Gastrocnemius medialis (tissue), 4 donors: ENCODE measurements around the gene PHF12. TPM values are rescaled to one million over a fixed set of nuclear protein-coding genes. Genes with fewer than 3 reads are reported as not detected.
"Not testable (repeated sequence)": the region's sequence is repeated elsewhere in the genome, so short reads cannot be mapped to it uniquely, and the experiment has no call there.

Experiments
- ATAC-seq, 2 donors: fragments of 150-250 bp; one replicate each; pipeline ENCODE4 v1.9.1; 2016
- DNase-seq, 2 donors: peaks; one replicate each; pipeline ENCODE4 v3.0.0-alpha.2; 2019
- H3K27ac ChIP-seq, 4 donors: fragments of 200-600 bp; sonication (generic); 1 replicate in 1 of 4; 2 replicates in 3 of 4; pipeline ENCODE4 v1.5.1; 2016 to 2018; ENCODE audit warnings: mild to moderate bottlenecking in 2 of 4, moderate library complexity in 1 of 4
- H3K27me3 ChIP-seq, 3 donors: fragments of 200-600 bp; sonication (generic) in 2 of 3; 1 replicate in 1 of 3; 2 replicates in 2 of 3; pipeline versions ENCODE4 v1.5.1 to v1.6.0; 2016 to 2019; ENCODE audit warnings: mild to moderate bottlenecking in 1 of 3, moderate library complexity in 1 of 3
- H3K36me3 ChIP-seq, 2 donors: fragments of 200-600 bp; sonication (generic) in 1 of 2; one replicate each; pipeline ENCODE4 v1.5.1; 2017 to 2018
- H3K4me1 ChIP-seq, 2 donors: fragments of 200-600 bp; sonication (generic) in 1 of 2; one replicate each; pipeline ENCODE4 v1.5.1; 2016 to 2017; ENCODE audit warnings: mild to moderate bottlenecking in 2 of 2
- H3K4me3 ChIP-seq, 4 donors: fragments of 200-600 bp; sonication (generic) in 3 of 4; 1 replicate in 1 of 4; 2 replicates in 3 of 4; pipeline ENCODE4 v1.5.1; 2016 to 2019; ENCODE audit warnings: mild to moderate bottlenecking in 2 of 4
- H3K9me3 ChIP-seq, 3 donors: fragments of 200-600 bp; sonication (generic) in 2 of 3; 1 replicate in 1 of 3; 2 replicates in 2 of 3; pipeline ENCODE4 v1.5.1; 2016 to 2019
- CTCF ChIP-seq, 5 experiments: fragments of 450-650 bp in 3 of 5; fragments of 200-600 bp in 2 of 5; sonication (generic) in 2 of 5; IDR thresholded peaks in 4 of 5; conservative IDR thresholded peaks in 1 of 5; 1 replicate in 4 of 5; 2 replicates in 1 of 5; pipeline ENCODE4 v1.5.1; 2016 to 2019; ENCODE audit warnings: antibody characterized with exemption in 5 of 5, mild to moderate bottlenecking in 3 of 5, moderate library complexity in 3 of 5
- POLR2A ChIP-seq, 2 donors: fragments of 450-650 bp; IDR thresholded peaks; one replicate each; pipeline ENCODE4 v1.6.1; 2017; ENCODE audit warnings: antibody characterized with exemption in 2 of 2, mild to moderate bottlenecking in 2 of 2, moderate library complexity in 2 of 2
- in situ Hi-C, 4 donors: fragments of 200-750 bp; cut with MboI; loops; one replicate each; pipeline versions ENCODE4 v1.15.0 to v1.8.0; 2017; ENCODE audit warnings: low sequenced_read_pairs in 4 of 4
- intact Hi-C: fragments of 100-400 bp; cut with DNase I; formaldehyde crosslinking; loops from one replicate; pipeline ENCODE4 v1.15.1; 2023; ENCODE audit warnings: low total_unique reads
- total RNA-seq, 4 donors: library from RNA; depleted of rRNA; stranded (reverse); fragments of >200 nt; gene quantifications; one replicate each; pipeline versions ENCODE4 v1.1.0 to v1.2.3, GENCODE V29; 2016

The PHF12 gene
- total RNA-seq, 4 donors from 2014 or later: 22.1 to 37.3 (median 24.2) TPM

- Histone ChIP-seq H3K4me1 (peaks cover 6 to 30% of the 10 kb centered on the region in 2 donors), H3K9me3 (no peaks in the 10 kb centered on the region)
- in situ Hi-C loops: no loop called here
Measured at GRCh38 chr17:28904800-28905199, 46.5 kb downstream of the PHF12 start.

GRCh38 chr17:28903546-28903841 is 47.8 kb downstream of the PHF12 start:
- DNase-seq, H3K27me3 ChIP-seq, H3K9me3 ChIP-seq, in situ Hi-C loops, ATAC-seq, H3K27ac ChIP-seq: not testable (repeated sequence)
- H3K4me1 ChIP-seq: peaks cover 8 to 22% of the 10 kb centered on the region in 2 donors
- peaks cover 0 to 26% of the 10 kb centered on the region in 2 donors for H3K36me3 ChIP-seq
- intact Hi-C loops: loop anchor here (2.0 kb wide), 2 partner anchors 47 to 141 kb away; partner anchors contain the start of gene PHF12
- peak overlapping the region in 1 of 4 donors; percentile 61 for H3K4me3 ChIP-seq

More at GRCh38 chr17:28904800-28905199, 46.5 kb downstream of the PHF12 start:
- no peak overlapping the region for H3K4me3 ChIP-seq
- H3K27ac ChIP-seq: no peak overlapping the region
- H3K36me3 ChIP-seq: peaks cover 0 to 39% of the 10 kb centered on the region in 2 donors
- no peak for ATAC-seq
- intact Hi-C loops: no loop called here
- no peak for DNase-seq
- no peaks in the 10 kb centered on the region for H3K27me3 ChIP-seq
- no peak for TF ChIP-seq CTCF (IDR thresholded peaks at IDR 0.05 in 4 of 5, conservative IDR thresholded peaks at IDR 0.05 in 1 of 5)
- TF ChIP-seq POLR2A (IDR thresholded peaks at IDR 0.05): no peak

GRCh38 chr17:28902819-28903545 is 48.3 kb downstream of the PHF12 start, which contains the start of gene DHRS13:
Gene DHRS13 (minus strand): TSS chr17:28903079. CDS start chr17:28902944, 135 bp downstream.
- H3K36me3 ChIP-seq: peaks cover 0 to 21% of the 10 kb centered on the region in 2 donors
- H3K27ac ChIP-seq: peak within 1 kb of the TSS; percentile 68 to 83 (median 80)
- ATAC-seq: peak; percentile 87 to 88
- no peaks in the 10 kb centered on the region for H3K27me3 ChIP-seq
- intact Hi-C loops (loop anchor here (2.0 kb wide), 2 partner anchors 48 to 140 kb away; partner anchors contain the start of gene PHF12), in situ Hi-C loops (no loop called here)
- peak; percentile 51 to 73 for DNase-seq
- peak within 1 kb of the TSS; percentile 61 to 84 (median 70) for H3K4me3 ChIP-seq
- H3K9me3 ChIP-seq: no peaks in the 10 kb centered on the region
- peaks cover 13 to 24% of the 10 kb centered on the region in 2 donors for H3K4me1 ChIP-seq
- TF ChIP-seq POLR2A (IDR thresholded peaks at IDR 0.05) (no peak), CTCF (IDR thresholded peaks at IDR 0.05 in 4 of 5, conservative IDR thresholded peaks at IDR 0.05 in 1 of 5) (peak; percentile 72 to 85 (median 82))

GRCh38 chr17:28901866-28902818 is 49.2 kb downstream of the PHF12 start:
- DNase-seq: peak in 1 of 2 donors; percentile 18
- Histone ChIP-seq H3K27ac (peak overlapping the region; percentile 68 to 83 (median 80)), H3K4me1 (peaks cover 16 to 27% of the 10 kb centered on the region in 2 donors), H3K27me3 (no peaks in the 10 kb centered on the region), H3K9me3 (no peaks in the 10 kb centered on the region), H3K4me3 (peak overlapping the region; percentile 61 to 84 (median 70)), H3K36me3 (peaks cover 0 to 13% of the 10 kb centered on the region in 2 donors)
- in situ Hi-C loops (no loop called here), intact Hi-C loops (loop anchor here (2.0 kb wide), 2 partner anchors 49 to 139 kb away; partner anchors contain the start of gene PHF12)
- ATAC-seq: peak; percentile 45 to 53
- TF ChIP-seq POLR2A (IDR thresholded peaks at IDR 0.05) (peak in 1 of 2 donors; percentile 22), CTCF (IDR thresholded peaks at IDR 0.05 in 4 of 5, conservative IDR thresholded peaks at IDR 0.05 in 1 of 5) (no peak)
